HEK293 (cell line): ENCODE measurements around the gene SLC30A3.

Experiments used
- CTCF ChIA-PET: fragments of 350-600 bp; formaldehyde crosslinking; extraction: SDS; loops from one replicate; lab custom pipeline; 2021; ENCODE audit warnings: antibody characterized with exemption; lab: Yijun Ruan, JAX
- POLR2A ChIA-PET: fragments of 300-600 bp; formaldehyde crosslinking; extraction: SDS; loops from one replicate; lab custom pipeline; 2020; ENCODE audit warnings: antibody characterized with exemption, inconsistent platforms; lab: Yijun Ruan, JAX
- H3K27ac ChIP-seq: fragments of 200-500 bp; sonication (Bioruptor generic); 2 replicates; pipeline ENCODE4 v1.5.1; 2014; ENCODE audit warnings: low read depth, low read length, control low read depth, inconsistent platforms; ENCODE audit errors: extremely low read depth
- H3K36me3 ChIP-seq, 2 experiments: fragments of 200-500 bp in 1 of 2; sonication (Bioruptor generic) in 1 of 2; 1 replicate in 1 of 2; 2 replicates in 1 of 2; pipeline ENCODE4 v1.5.1; 2014 to 2017; ENCODE audit warnings: inconsistent platforms in 2 of 2, low read length in 2 of 2; ENCODE audit not compliant: control insufficient read depth in 2 of 2, insufficient read depth in 1 of 2
- H3K4me1 ChIP-seq: fragments of 200-500 bp; sonication (Bioruptor generic); 2 replicates; pipeline ENCODE4 v1.5.1; 2014; ENCODE audit warnings: mild to moderate bottlenecking, low read length, inconsistent platforms; ENCODE audit not compliant: control insufficient read depth, insufficient read depth
- H3K4me3 ChIP-seq: 2 replicates; pipeline ENCODE4 v1.5.1; 2011; ENCODE audit warnings: low read depth, mild to moderate bottlenecking, control low read depth, low read length, moderate library complexity
- H3K9me3 ChIP-seq: fragments of 200-500 bp; sonication (Bioruptor generic); 2 replicates; pipeline ENCODE4 v1.5.1; 2014; ENCODE audit warnings: low read depth, low read length, inconsistent platforms; ENCODE audit not compliant: control insufficient read depth, insufficient read depth
- EGR2 ChIP-seq: fragments of 450-650 bp; formaldehyde crosslinking; IDR thresholded peaks from 2 replicates; pipeline ENCODE4 v1.5.1; 2016; ENCODE audit warnings: low read depth, missing biosample characterization, missing genetic modification characterization
- KLF9 ChIP-seq: fragments of 450-650 bp; formaldehyde crosslinking; IDR thresholded peaks from 2 replicates; pipeline ENCODE4 v1.5.1; 2016; ENCODE audit warnings: missing biosample characterization, missing genetic modification characterization, low read depth
- ZBTB20 ChIP-seq: fragments of 450-650 bp; formaldehyde crosslinking; IDR thresholded peaks from 2 replicates; pipeline ENCODE4 v1.5.1; 2016; ENCODE audit warnings: missing biosample characterization, missing genetic modification characterization
- ZNF114 ChIP-seq: fragments of 450-650 bp; formaldehyde crosslinking; IDR thresholded peaks from 2 replicates; pipeline ENCODE4 v1.5.0; 2017; ENCODE audit warnings: missing biosample characterization, missing genetic modification characterization
- ZNF121 ChIP-seq: fragments of 450-650 bp; formaldehyde crosslinking; IDR thresholded peaks from 2 replicates; pipeline ENCODE4 v1.5.1; 2016; ENCODE audit warnings: missing biosample characterization, missing genetic modification characterization
- ZNF2 ChIP-seq: fragments of 450-650 bp; formaldehyde crosslinking; IDR thresholded peaks from 2 replicates; pipeline ENCODE4 v1.5.1; 2016; ENCODE audit warnings: missing biosample characterization, missing genetic modification characterization
- ZNF292 ChIP-seq: fragments of 450-650 bp; formaldehyde crosslinking; IDR thresholded peaks from 2 replicates; pipeline ENCODE4 v1.5.1; 2016; ENCODE audit warnings: low read depth, missing biosample characterization, missing genetic modification characterization, borderline replicate concordance
- ZNF416 ChIP-seq: fragments of 450-650 bp; formaldehyde crosslinking; IDR thresholded peaks from 2 replicates; pipeline ENCODE4 v1.5.1; 2016; ENCODE audit warnings: missing biosample characterization, missing genetic modification characterization
- ZNF514 ChIP-seq: fragments of 450-650 bp; formaldehyde crosslinking; IDR thresholded peaks from 2 replicates; pipeline ENCODE4 v1.5.1; 2016; ENCODE audit warnings: missing biosample characterization, missing genetic modification characterization
- ZNF544 ChIP-seq: fragments of 450-650 bp; formaldehyde crosslinking; IDR thresholded peaks from 2 replicates; pipeline ENCODE4 v1.5.0; 2017; ENCODE audit warnings: missing biosample characterization, missing genetic modification characterization
- ZNF548 ChIP-seq: fragments of 450-650 bp; formaldehyde crosslinking; IDR thresholded peaks from 2 replicates; pipeline ENCODE4 v1.5.1; 2016; ENCODE audit warnings: missing biosample characterization, missing genetic modification characterization
- ZNF654 ChIP-seq: fragments of 450-650 bp; formaldehyde crosslinking; IDR thresholded peaks from 2 replicates; pipeline ENCODE4 v1.5.1; 2016; ENCODE audit warnings: low read depth, missing biosample characterization, missing genetic modification characterization
- ZNF660 ChIP-seq: fragments of 450-650 bp; IDR thresholded peaks from 2 replicates; pipeline ENCODE4 v1.5.1; 2018; ENCODE audit warnings: missing biosample characterization, mild to moderate bottlenecking, missing genetic modification characterization
- ZSCAN16 ChIP-seq: fragments of 450-650 bp; formaldehyde crosslinking; IDR thresholded peaks from 2 replicates; pipeline ENCODE4 v1.5.1; 2016; ENCODE audit warnings: missing biosample characterization, missing genetic modification characterization
- TF ChIP-seq, protein P1 (sequence below): fragments of 450-650 bp; formaldehyde crosslinking; IDR thresholded peaks from 2 replicates; pipeline ENCODE4 v1.5.1; 2016; ENCODE audit warnings: missing biosample characterization, missing genetic modification characterization
- TF ChIP-seq, protein P2 (sequence below): fragments of 450-650 bp; formaldehyde crosslinking; IDR thresholded peaks from 2 replicates; pipeline ENCODE4 v1.5.1; 2016; ENCODE audit warnings: missing biosample characterization, missing genetic modification characterization
- TF ChIP-seq, protein P3 (sequence below): fragments of 450-650 bp; formaldehyde crosslinking; conservative IDR thresholded peaks from 2 replicates; pipeline ENCODE4 v1.5.1; 2016; ENCODE audit warnings: low read depth, missing biosample characterization, missing genetic modification characterization
- TF ChIP-seq, protein P4 (sequence below): fragments of 450-650 bp; formaldehyde crosslinking; IDR thresholded peaks from 2 replicates; pipeline ENCODE4 v1.5.1; 2016; ENCODE audit warnings: missing biosample characterization, missing genetic modification characterization
- TF ChIP-seq, protein P5 (sequence below): fragments of 450-650 bp; formaldehyde crosslinking; IDR thresholded peaks from 2 replicates; pipeline ENCODE4 v1.5.1; 2016; ENCODE audit warnings: missing biosample characterization, missing genetic modification characterization

Gene SLC30A3

DNA sequence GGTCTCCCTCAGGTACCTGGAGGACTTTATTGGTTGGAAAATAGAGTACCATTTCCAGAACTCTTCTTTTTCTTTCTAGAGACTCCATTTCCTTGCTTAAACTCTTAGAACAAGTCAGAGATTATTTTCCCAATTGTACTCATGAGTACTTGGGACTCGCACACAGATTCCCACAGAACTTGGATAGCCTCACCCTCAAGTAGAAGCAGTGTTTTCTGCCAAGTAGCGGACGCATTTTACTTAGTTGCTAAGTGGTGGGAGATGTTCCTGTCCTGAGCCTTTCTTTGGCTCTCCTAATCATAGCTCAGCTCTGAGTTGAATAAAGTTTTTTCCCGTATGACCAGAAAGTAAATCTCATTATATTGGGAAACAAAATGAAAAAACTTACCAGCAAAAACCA, 17.2 kb downstream of the SLC30A3 start (continued):
- no peak for TF ChIP-seq ZNF544 (tag by site-specific recombination)
- TF ChIP-seq, all 188 proteins: peak for 0

DNA sequence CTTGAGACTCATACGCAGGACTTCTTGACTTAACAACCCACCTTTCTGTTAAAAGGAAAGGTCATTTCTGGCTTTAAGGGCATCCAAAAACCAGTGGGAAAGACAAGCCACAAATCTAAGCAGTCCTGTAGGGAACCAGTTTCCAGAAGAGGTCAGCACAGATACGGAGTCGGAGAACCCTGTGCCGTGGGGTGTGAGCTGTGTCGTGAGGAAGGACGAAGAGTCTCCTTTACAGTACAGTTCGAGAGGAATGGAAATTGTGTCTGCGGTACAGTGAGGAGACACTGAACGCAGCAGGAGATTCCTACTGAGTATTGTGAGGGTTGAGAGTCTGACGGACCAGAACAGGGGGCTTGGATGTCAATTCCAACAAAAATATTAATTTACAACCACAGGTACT, 17.7 kb downstream of the SLC30A3 start:
- CTCF ChIA-PET, result interaction anchor here (0.6 kb wide), 1 partner anchor 26 kb away, joined by 3 read pairs; no protein-coding TSS in a partner anchor
- POLR2A ChIA-PET, result interaction anchor here (0.6 kb wide), 1 partner anchor 142 kb away, joined by 3 read pairs; no protein-coding TSS in a partner anchor
- H3K36me3 ChIP-seq, result peaks cover 0 to 50% of the 10 kb centered on the region in 2 experiments; a peak in 2 of 3 replicates

DNA sequence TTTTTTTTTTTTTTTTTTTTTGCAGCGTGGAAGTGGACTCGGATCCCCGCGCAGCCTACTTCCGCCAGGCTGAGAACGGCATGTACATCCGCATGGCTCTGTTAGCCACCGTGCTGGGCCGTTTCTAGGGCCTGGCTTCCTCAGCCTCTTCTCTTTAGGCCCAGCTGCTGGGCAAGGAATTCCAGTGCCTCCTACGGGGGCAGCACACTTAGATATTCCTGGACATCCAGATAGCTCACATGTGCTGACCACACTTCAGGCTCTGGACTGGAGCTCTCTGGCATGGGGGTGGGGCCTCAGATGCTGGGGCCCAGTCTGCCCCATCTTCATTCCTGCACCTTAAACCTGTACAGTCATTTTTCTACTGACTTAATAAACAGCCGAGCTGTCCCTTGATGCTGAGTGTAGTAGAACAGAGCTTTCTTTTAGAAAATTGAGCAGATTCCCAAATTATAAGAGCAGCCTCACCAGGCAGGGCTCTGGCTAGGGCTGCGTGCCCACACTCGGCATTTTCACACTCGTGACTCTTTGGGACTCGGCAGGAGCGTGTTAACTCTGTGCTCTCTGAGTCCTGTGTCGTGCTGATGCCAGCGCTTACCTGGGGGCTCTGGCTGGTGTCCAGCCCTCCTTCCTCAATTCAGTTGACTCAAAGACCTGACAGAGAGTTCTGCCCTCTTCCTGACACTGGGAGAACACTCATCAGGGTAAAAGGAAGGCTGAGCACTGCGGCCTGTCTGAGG, 19.3 kb downstream of the SLC30A3 start:
- H3K36me3 ChIP-seq, result peaks cover 5 to 65% of the 10 kb centered on the region in 2 experiments; a peak in 2 of 3 replicates
- H3K4me1 ChIP-seq, result no peaks in the 10 kb centered on the region
- no peaks in the 10 kb centered on the region for H3K9me3 ChIP-seq
- no peak overlapping the region for H3K27ac ChIP-seq
- H3K4me3 ChIP-seq, result no peak overlapping the region
- CTCF ChIA-PET, result interaction anchor here (0.6 to 0.8 kb wide), 3 partner anchors 18 to 77 kb away, joined by 3 to 4 read pairs (median 3); no protein-coding TSS in a partner anchor
- POLR2A ChIA-PET, result no interaction called here
- TF ChIP-seq, protein P1, sequence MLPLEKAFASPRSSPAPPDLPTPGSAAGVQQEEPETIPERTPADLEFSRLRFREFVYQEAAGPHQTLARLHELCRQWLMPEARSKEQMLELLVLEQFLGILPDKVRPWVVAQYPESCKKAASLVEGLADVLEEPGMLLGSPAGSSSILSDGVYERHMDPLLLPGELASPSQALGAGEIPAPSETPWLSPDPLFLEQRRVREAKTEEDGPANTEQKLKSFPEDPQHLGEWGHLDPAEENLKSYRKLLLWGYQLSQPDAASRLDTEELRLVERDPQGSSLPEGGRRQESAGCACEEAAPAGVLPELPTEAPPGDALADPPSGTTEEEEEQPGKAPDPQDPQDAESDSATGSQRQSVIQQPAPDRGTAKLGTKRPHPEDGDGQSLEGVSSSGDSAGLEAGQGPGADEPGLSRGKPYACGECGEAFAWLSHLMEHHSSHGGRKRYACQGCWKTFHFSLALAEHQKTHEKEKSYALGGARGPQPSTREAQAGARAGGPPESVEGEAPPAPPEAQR, result no peak
- TF ChIP-seq ZNF416 (tag by site-specific recombination), result no peak
- TF ChIP-seq ZSCAN16, result no peak
- no peak for TF ChIP-seq KLF9 (tag by site-specific recombination)
- no peak for TF ChIP-seq ZNF292 (tag by site-specific recombination)
- TF ChIP-seq ZNF544 (tag by site-specific recombination), result no peak
- TF ChIP-seq, protein P2, sequence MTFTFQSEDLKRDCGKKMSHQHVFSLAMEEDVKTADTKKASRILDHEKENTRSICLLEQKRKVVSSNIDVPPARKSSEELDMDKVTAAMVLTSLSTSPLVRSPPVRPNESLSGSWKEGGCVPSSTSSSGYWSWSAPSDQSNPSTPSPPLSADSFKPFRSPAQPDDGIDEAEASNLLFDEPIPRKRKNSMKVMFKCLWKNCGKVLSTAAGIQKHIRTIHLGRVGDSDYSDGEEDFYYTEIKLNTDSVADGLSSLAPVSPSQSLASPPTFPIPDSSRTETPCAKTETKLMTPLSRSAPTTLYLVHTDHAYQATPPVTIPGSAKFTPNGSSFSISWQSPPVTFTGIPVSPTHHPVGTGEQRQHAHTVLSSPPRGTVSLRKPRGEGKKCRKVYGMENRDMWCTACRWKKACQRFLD, result no peak
- TF ChIP-seq ZNF114 (tag by site-specific recombination), result no peak
- TF ChIP-seq, protein P3, sequence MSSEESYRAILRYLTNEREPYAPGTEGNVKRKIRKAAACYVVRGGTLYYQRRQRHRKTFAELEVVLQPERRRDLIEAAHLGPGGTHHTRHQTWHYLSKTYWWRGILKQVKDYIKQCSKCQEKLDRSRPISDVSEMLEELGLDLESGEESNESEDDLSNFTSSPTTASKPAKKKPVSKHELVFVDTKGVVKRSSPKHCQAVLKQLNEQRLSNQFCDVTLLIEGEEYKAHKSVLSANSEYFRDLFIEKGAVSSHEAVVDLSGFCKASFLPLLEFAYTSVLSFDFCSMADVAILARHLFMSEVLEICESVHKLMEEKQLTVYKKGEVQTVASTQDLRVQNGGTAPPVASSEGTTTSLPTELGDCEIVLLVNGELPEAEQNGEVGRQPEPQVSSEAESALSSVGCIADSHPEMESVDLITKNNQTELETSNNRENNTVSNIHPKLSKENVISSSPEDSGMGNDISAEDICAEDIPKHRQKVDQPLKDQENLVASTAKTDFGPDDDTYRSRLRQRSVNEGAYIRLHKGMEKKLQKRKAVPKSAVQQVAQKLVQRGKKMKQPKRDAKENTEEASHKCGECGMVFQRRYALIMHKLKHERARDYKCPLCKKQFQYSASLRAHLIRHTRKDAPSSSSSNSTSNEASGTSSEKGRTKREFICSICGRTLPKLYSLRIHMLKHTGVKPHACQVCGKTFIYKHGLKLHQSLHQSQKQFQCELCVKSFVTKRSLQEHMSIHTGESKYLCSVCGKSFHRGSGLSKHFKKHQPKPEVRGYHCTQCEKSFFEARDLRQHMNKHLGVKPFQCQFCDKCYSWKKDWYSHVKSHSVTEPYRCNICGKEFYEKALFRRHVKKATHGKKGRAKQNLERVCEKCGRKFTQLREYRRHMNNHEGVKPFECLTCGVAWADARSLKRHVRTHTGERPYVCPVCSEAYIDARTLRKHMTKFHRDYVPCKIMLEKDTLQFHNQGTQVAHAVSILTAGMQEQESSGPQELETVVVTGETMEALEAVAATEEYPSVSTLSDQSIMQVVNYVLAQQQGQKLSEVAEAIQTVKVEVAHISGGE (tag by site-specific recombination), result no peak
- TF ChIP-seq ZBTB20 (tag by site-specific recombination), result no peak
- TF ChIP-seq ZNF660 (tag by site-specific recombination), result no peak
- no peak for TF ChIP-seq ZNF121 (tag by site-specific recombination)
- TF ChIP-seq ZNF548 (tag by site-specific recombination), result no peak

More for the DNA sequence above, 17.7 kb downstream of the SLC30A3 start:
- TF ChIP-seq ZNF654 (tag by site-specific recombination) (no peak), ZNF2 (tag by site-specific recombination) (no peak), ZNF514 (tag by site-specific recombination) (no peak), ZNF660 (tag by site-specific recombination) (no peak), EGR2 (tag by site-specific recombination) (no peak)
- TF ChIP-seq, protein P4, sequence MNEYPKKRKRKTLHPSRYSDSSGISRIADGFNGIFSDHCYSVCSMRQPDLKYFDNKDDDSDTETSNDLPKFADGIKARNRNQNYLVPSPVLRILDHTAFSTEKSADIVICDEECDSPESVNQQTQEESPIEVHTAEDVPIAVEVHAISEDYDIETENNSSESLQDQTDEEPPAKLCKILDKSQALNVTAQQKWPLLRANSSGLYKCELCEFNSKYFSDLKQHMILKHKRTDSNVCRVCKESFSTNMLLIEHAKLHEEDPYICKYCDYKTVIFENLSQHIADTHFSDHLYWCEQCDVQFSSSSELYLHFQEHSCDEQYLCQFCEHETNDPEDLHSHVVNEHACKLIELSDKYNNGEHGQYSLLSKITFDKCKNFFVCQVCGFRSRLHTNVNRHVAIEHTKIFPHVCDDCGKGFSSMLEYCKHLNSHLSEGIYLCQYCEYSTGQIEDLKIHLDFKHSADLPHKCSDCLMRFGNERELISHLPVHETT (tag by site-specific recombination), result no peak
- TF ChIP-seq, protein P5, sequence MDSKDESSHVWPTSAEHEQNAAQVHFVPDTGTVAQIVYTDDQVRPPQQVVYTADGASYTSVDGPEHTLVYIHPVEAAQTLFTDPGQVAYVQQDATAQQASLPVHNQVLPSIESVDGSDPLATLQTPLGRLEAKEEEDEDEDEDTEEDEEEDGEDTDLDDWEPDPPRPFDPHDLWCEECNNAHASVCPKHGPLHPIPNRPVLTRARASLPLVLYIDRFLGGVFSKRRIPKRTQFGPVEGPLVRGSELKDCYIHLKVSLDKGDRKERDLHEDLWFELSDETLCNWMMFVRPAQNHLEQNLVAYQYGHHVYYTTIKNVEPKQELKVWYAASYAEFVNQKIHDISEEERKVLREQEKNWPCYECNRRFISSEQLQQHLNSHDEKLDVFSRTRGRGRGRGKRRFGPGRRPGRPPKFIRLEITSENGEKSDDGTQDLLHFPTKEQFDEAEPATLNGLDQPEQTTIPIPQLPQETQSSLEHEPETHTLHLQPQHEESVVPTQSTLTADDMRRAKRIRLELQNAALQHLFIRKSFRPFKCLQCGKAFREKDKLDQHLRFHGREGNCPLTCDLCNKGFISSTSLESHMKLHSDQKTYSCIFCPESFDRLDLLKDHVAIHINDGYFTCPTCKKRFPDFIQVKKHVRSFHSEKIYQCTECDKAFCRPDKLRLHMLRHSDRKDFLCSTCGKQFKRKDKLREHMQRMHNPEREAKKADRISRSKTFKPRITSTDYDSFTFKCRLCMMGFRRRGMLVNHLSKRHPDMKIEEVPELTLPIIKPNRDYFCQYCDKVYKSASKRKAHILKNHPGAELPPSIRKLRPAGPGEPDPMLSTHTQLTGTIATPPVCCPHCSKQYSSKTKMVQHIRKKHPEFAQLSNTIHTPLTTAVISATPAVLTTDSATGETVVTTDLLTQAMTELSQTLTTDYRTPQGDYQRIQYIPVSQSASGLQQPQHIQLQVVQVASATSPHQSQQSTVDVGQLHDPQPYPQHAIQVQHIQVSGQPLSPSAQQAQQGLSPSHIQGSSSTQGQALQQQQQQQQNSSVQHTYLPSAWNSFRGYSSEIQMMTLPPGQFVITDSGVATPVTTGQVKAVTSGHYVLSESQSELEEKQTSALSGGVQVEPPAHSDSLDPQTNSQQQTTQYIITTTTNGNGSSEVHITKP, result no peak
- Histone ChIP-seq H3K9me3 (no peaks in the 10 kb centered on the region), H3K4me1 (0 out of 2 replicates have a peak, but pooled peaks cover 4% of the 10 kb centered on the region), H3K27ac (no peak overlapping the region), H3K4me3 (no peak overlapping the region)
